Calu3 (cell line): ENCODE data around the gene ZNF280C. TPM values are rescaled to one million over a fixed set of nuclear protein-coding genes. Genes with fewer than 3 reads are reported as not detected.

ENCODE experiments used
- BruUV-seq: library from RNA; stranded (reverse); fragments of 400-500 nt; replicated peaks from 2 replicates; lab custom pipeline; 2021; lab: Mats Ljungman, UMichigan
- CTCF ChIA-PET: fragments of 300-600 bp; sonication (Branson Sonifier 250); formaldehyde crosslinking; loops from one replicate; lab custom pipeline; 2022; ENCODE audit warnings: antibody characterized with exemption; lab: Charles Lee
- DNase-seq: peaks from one replicate; pipeline ENCODE4 v3.0.0; 2022
- H3K27ac Mint-ChIP-seq: one replicate; pipeline ENCODE4 v1.8.0; 2022; ENCODE audit warnings: mixed read lengths; ENCODE audit not compliant: unreplicated experiment
- H3K27me3 Mint-ChIP-seq: one replicate; pipeline ENCODE4 v1.8.0; 2022; ENCODE audit warnings: mixed read lengths; ENCODE audit not compliant: unreplicated experiment
- H3K36me3 Mint-ChIP-seq: one replicate; pipeline ENCODE4 v1.8.0; 2022; ENCODE audit warnings: mild to moderate bottlenecking, moderate library complexity, mixed read lengths; ENCODE audit not compliant: insufficient read depth, unreplicated experiment
- H3K4me1 Mint-ChIP-seq: one replicate; pipeline ENCODE4 v1.8.0; 2022; ENCODE audit warnings: mild to moderate bottlenecking, low read depth, mixed read lengths; ENCODE audit not compliant: unreplicated experiment
- H3K4me3 Mint-ChIP-seq: one replicate; pipeline ENCODE4 v1.8.0; 2022; ENCODE audit warnings: mild to moderate bottlenecking, low read depth, moderate library complexity, mixed read lengths; ENCODE audit not compliant: unreplicated experiment
- H3K9me3 Mint-ChIP-seq: one replicate; pipeline ENCODE4 v1.8.0; 2022; ENCODE audit warnings: low read depth, mixed read lengths; ENCODE audit not compliant: unreplicated experiment
- intact Hi-C: fragments of 100-400 bp; cut with micrococcal nuclease; formaldehyde crosslinking; loops from one replicate; pipeline ENCODE4 v1.10.0; 2022; ENCODE audit not compliant: unreplicated experiment
- total RNA-seq: library from RNA; stranded (reverse); gene quantifications from 2 replicates; pipeline ENCODE4 v1.2.3, GENCODE V29; 2022
- TF ChIP-seq, protein P1 (sequence below): fragments of 200-600 bp; IDR thresholded peaks from one replicate; pipeline ENCODE4 v1.8.0; 2022; ENCODE audit warnings: antibody characterized with exemption; ENCODE audit not compliant: unreplicated experiment

The ZNF280C gene
- total RNA-seq, 1 experiment from 2014 or later: 8.8 TPM

DNA sequence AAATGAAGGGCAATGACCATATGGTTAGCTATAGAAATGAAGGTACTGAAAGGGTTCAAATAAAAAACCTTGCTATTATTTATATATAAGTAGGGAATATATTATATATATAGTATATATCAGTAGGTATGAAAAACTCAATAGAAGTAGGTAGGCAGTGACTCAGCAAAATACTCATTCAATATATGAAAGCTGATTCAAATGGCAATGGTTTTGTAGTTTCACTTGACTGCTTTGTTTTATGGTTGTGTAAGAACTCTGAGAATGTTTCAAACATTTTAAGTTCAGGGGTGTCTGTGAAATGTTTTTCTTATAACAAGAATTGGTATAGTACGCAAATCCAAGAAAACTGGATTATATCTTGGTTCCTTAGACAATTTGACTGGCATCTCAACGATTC, 4.1 kb downstream of the ZNF280C start:
- BruUV-seq: no TSS peak
- Mint-ChIP-seq H3K36me3 (peaks cover 13% of the 10 kb centered on the region), H3K4me1 (no peaks in the 10 kb centered on the region), H3K4me3 (no peak overlapping the region), H3K9me3 (no peaks in the 10 kb centered on the region), H3K27me3 (no peaks in the 10 kb centered on the region), H3K27ac (no peak overlapping the region)
- intact Hi-C loops: no loop called here
- CTCF ChIA-PET: no interaction called here
- TF ChIP-seq, protein P1, sequence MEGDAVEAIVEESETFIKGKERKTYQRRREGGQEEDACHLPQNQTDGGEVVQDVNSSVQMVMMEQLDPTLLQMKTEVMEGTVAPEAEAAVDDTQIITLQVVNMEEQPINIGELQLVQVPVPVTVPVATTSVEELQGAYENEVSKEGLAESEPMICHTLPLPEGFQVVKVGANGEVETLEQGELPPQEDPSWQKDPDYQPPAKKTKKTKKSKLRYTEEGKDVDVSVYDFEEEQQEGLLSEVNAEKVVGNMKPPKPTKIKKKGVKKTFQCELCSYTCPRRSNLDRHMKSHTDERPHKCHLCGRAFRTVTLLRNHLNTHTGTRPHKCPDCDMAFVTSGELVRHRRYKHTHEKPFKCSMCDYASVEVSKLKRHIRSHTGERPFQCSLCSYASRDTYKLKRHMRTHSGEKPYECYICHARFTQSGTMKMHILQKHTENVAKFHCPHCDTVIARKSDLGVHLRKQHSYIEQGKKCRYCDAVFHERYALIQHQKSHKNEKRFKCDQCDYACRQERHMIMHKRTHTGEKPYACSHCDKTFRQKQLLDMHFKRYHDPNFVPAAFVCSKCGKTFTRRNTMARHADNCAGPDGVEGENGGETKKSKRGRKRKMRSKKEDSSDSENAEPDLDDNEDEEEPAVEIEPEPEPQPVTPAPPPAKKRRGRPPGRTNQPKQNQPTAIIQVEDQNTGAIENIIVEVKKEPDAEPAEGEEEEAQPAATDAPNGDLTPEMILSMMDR: no peak
- no peak for DNase-seq

DNA sequence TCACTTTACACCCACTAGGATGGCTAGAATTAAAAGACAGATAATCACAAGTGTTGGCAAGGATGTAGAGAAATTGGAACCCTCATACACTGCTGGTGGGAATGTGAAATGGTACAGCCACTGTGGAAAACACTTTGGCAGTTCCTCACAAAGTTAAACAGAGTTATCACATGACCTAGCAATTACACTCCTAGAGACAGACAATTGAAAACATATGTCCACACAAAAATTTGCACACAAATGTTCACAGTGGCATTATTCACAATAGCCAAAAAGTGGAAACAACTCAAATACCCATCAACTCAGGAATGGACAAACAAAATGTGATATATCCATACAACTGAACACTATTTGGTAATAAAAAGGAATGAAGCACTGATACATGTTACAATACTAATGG, 5.7 kb downstream of the ZNF280C start:
- no peaks in the 10 kb centered on the region for H3K4me1 Mint-ChIP-seq
- no peak for DNase-seq
- intact Hi-C loops: no loop called here
- BruUV-seq: no TSS peak
- H3K9me3 Mint-ChIP-seq: no peaks in the 10 kb centered on the region
- TF ChIP-seq, protein P1: no peak
- peaks cover 4% of the 10 kb centered on the region for H3K36me3 Mint-ChIP-seq
- H3K27me3 Mint-ChIP-seq: no peaks in the 10 kb centered on the region
- no peak overlapping the region for H3K4me3 Mint-ChIP-seq
- no peak overlapping the region for H3K27ac Mint-ChIP-seq
- CTCF ChIA-PET: no interaction called here

DNA sequence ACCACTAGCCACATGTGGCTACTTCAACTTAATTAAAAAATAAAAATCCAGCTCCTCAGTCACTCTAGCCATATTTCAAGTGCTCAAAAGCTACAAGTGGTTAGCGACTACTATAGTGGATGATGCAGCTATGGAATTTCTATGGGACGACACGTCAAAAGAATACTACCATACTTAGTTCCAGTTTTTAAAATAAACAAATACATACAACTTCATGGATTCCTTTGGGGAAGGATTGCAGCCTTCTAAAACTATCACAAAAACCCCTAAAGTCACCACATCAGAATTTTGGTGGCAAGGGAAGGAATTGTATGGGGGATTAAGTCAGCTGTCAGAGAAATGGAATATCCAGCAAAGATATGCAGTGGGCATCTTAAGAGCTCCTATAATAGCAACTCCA, 6.5 kb downstream of the ZNF280C start:
- no peak overlapping the region for H3K4me3 Mint-ChIP-seq
- no peaks in the 10 kb centered on the region for H3K27me3 Mint-ChIP-seq
- TF ChIP-seq, protein P1: no peak
- intact Hi-C loops: no loop called here
- H3K9me3 Mint-ChIP-seq: no peaks in the 10 kb centered on the region
- H3K4me1 Mint-ChIP-seq: no peaks in the 10 kb centered on the region
- no peaks in the 10 kb centered on the region for H3K36me3 Mint-ChIP-seq
- DNase-seq: no peak
- CTCF ChIA-PET: no interaction called here
- BruUV-seq: no TSS peak
- no peak overlapping the region for H3K27ac Mint-ChIP-seq

GRCh38 chrX:130261296-130261893, 7.3 kb downstream of the ZNF280C start:
- Mint-ChIP-seq H3K9me3 (no peaks in the 10 kb centered on the region), H3K4me3 (no peak overlapping the region), H3K27me3 (no peaks in the 10 kb centered on the region), H3K4me1 (no peaks in the 10 kb centered on the region), H3K36me3 (peaks cover 1% of the 10 kb centered on the region), H3K27ac (no peak overlapping the region)
- TF ChIP-seq, protein P1: no peak
- no peak for DNase-seq
- BruUV-seq: no TSS peak
- CTCF ChIA-PET: no interaction called here
- intact Hi-C loops: no loop called here
